Upper lobe of left lung (tissue), 4 donors: ENCODE measurements around the gene ARMC12.

Experiments
- CTCF ChIP-seq, 6 experiments: fragments of 450-650 bp in 4 of 6; fragments of 200-600 bp in 2 of 6; sonication (generic) in 2 of 6; IDR thresholded peaks; one replicate each; pipeline ENCODE4 v1.5.1; 2016 to 2019; ENCODE audit warnings: antibody characterized with exemption in 6 of 6
- EP300 ChIP-seq, 4 donors: sonication (generic); formaldehyde crosslinking; IDR thresholded peaks; one replicate each; pipeline ENCODE4 v1.5.1; 2017; ENCODE audit warnings: antibody characterized with exemption in 4 of 4, control low read depth in 2 of 4
- POLR2A ChIP-seq, 4 donors: fragments of 450-650 bp; IDR thresholded peaks; one replicate each; pipeline ENCODE4 v1.5.1; 2016 to 2017; ENCODE audit warnings: antibody characterized with exemption in 4 of 4, mild to moderate bottlenecking in 2 of 4
- POLR2AphosphoS5 ChIP-seq, 2 donors: sonication (generic); formaldehyde crosslinking; IDR thresholded peaks; one replicate each; pipeline ENCODE4 v1.5.1; 2017; ENCODE audit warnings: antibody characterized with exemption in 2 of 2

GRCh38 chr6:35718911-35719381 is 17.9 kb upstream of the ARMC12 start:
- TF ChIP-seq CTCF (IDR thresholded peaks at IDR 0.05) (no peak), POLR2A (IDR thresholded peaks at IDR 0.05) (no peak), POLR2AphosphoS5 (IDR thresholded peaks at IDR 0.05) (no peak), EP300 (IDR thresholded peaks at IDR 0.05) (no peak)
